ENCODE results near the gene MYBPC1.
"Not testable (repeated sequence)": the region's sequence is repeated elsewhere in the genome, so short reads cannot be mapped to it uniquely, and the experiment has no call there.

The MYBPC1 gene

DNA sequence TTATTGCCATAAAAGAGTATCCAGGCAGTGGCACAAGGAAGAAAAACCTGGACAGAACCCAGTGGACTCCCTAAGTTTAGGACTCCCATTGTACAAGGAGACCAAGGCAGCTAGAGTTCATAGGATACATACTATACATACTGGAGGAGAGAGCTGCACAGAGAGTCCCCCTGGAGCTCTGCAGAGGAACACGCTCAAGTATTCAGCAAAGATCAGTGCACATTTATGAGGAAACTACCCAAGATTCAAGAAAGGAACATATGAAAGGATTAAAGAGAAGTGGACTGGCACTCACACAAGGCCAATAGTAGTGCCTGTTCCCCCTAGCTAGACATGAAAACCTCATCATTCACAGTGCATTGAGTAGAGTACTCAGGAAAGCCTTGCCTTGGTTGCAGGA lies 59.7 kb downstream of the MYBPC1 start:
- no peak for DNase-seq

DNA sequence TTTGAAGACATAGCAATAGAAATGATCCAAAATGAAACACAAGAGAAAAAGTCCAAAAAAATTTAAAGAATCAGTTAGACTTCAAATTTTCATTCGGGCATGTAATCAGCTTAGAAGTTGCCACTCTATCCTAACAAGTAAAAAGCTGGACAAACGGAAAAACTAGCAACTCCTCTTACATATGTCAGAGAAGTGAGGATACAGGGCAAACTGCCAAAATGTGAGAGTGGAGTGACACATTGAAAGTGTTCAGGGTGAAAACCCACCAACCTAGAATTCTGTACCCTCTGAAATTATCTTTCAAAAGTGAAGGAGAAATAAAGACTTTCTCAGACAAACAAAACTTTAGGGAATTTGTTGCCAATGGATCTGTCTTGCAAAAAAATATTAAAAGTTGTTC lies 60.6 kb downstream of the MYBPC1 start:
- DNase-seq = peak; percentile 39

DNA sequence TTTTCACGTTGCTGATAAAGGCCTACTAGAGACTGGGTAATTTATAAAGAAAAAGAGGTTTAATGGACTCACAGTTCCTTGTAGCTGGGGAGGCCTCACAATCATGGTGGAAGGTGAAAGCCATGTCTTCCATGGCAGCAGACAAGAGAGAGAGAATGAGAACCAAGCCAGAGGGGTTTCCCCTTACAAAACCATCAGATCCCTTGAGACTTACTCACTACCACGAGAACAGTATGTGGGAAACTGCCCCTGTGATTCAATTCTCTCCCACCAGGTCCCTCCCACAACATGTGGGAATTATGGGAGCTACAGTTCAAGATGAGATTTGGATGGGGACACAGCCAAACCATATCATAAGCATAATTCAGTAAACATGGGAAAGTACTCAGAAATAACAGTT lies 65.9 kb downstream of the MYBPC1 start:
- DNase-seq = not testable (repeated sequence)

DNA sequence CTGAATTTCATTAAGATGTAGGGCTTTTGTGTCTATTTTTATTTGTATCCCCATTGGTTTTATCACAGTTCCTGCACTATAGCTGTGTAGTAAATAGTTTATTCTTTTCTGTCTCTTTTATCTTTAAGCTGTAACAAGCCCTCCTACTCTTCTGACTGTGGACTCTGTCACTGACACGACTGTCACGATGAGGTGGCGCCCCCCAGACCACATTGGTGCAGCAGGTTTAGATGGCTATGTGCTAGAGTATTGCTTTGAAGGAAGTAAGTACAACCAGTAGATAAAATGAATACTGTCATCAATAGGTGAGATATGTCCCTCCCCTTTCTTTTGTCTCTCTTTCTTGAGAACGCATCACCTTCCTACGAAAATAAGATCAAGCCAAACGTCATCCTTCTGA lies 68.5 kb downstream of the MYBPC1 start:
- DNase-seq = no peak

DNA sequence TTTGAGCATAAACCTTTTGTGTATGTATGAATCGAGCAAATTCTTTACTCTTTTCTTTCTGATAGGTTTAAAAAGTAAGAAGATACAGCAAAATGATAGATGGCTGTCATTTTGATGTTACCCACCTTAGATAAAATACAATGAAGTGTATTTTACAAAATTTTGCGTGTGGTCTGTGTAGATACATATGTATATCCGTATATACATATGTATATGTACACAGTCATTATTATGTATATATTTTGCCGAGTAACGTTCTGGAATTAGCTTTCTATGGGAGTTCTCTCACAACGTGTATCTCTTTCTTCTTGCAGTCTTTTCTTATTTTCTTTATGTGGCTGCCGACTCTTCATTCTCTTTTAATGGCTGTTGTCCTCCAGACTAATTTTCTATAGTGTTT lies 70.2 kb downstream of the MYBPC1 start:
- DNase-seq = no peak

DNA sequence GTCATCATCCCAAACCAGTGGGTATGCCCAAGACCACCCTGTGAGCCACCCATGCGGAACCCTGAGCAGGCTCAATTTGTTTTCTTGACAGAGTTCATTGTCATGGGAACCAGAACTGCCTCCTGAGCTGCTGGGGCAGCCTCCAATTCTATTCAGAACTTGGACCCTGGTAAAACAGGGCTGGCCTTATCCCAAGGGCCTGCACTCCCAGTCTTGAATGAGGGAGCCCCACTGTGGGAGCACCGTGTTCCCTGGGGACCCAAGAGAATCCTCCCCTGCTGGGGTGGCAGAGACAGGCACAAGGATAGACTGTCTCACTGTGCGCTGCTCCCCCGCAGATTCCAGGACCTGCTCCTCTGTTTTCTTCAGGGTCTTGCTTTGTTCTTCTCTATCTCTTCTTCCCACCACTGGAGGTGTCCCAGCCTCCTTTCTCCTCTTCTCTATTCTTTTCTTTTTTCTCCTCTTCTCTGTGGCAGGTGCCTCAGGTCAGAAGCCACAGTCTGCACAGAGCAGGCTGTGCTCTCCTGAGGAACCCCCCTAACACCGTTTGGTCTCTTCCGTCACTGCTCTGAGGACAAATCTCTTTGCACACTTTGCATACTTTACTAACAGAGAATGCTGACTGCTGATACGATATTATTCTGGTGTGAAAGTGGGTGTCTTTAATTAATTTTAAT lies 71.4 kb downstream of the MYBPC1 start:
- no peak for DNase-seq

DNA sequence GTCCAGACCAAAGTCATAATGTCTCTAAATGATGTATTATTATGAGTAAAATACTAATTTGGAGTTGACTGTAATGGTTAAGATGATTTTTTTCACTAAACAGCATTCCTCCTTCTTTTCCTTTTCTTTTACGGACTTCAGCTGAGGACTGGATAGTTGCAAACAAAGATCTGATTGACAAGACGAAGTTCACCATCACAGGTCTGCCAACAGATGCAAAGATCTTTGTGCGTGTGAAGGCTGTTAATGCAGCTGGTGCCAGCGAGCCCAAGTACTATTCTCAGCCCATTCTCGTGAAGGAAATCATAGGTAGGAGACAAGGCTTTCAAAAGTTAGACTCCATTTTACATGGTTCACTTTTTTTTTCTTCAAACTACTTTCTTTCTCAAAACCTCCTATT lies 72.8 kb downstream of the MYBPC1 start:
- no peak for DNase-seq

DNA sequence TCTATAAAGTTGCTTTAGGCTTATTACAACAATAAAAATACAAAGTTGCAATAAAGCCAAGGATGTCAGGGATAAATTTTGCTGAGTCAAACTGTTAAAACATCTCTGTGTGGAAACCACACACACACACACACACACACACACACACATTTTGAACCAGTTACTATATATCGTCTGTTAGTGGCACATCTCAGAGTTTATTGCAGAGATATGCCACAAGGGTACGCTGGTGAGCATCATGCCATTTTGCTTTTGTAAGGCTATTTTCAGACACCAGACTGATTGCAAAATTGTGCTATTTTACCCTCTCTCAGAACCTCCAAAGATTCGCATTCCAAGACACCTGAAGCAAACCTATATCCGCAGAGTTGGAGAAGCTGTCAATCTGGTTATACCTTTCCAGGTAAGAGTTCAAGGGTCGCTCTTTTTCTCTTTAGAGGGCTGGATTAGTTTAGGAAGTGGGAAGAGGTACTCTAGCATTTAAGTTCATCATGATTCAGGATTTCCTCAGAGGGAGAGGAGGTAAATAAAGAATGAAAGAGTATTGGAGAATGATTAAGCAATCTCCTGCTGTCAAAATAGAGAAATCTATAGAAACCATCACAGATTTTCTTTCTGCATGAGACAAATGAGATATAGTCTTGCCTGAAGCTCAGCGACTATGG lies 75.4 kb downstream of the MYBPC1 start:
- DNase-seq = peak; percentile 57

DNA sequence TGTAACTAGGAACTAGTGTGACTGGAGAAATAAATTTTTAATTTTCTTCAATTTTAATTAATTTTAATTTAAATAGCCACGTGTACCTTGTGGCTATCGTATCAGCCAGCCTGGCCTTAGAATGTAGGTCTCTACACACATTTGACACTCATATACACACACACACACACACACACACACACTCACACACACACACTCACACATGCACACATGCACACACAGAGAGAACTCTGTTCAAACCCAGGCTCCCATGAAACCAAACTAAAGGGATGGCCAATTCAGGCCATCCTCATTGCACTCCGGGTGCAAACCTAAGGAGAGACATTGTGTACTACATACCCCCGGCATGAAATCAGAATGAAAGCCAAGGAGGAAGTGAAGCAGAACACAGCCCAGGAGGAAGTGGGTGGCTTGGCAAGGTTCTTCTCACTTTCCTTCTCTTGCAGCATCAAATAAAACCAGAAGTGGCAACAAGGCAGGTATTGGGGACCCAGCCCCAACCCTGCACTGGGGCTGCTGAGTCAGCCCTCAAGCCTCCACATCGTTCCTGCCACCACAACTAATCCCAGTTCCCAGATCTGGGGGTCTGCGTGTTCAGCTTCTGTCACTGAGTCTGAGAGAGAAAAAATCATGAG lies 76.5 kb downstream of the MYBPC1 start:
- no peak for DNase-seq

DNA sequence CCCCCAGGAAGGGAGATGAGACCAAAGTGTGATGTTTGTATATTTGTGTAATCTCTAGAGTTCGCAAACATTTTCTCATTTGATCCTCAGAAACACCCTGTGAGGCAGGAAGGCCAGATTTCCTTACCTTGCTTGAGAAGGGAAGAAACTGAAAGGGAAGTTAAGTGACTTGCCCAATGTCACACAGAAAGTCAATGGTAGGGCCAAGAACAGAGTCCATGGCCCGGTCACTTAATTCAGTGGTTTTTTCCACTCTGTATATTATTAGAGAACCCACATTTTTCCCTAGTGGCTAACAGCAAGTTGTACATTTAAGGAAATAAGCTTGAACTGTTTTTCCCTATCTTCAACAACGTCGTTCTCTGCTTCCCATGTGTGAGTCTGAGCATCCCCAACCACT lies 77.1 kb downstream of the MYBPC1 start:
- no peak for DNase-seq

DNA sequence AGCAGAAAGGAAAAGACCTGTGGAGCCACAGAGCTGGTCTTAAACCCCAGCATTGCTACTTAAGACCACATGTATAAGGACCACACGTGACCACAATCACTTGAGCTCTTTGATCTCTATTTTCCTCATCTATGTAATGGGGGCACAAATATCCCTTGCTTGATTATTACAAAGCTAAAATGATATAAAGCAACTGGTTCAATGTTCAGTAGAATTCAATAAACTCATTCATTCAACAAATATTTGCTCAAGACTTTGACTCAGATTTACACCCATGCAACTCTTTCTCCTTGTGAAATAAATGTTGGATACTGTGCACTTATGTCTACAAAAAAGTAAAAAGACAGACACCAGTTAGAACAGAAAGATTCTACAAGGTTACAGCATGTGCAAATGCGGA lies 80.8 kb downstream of the MYBPC1 start:
- DNase-seq = no peak

DNA sequence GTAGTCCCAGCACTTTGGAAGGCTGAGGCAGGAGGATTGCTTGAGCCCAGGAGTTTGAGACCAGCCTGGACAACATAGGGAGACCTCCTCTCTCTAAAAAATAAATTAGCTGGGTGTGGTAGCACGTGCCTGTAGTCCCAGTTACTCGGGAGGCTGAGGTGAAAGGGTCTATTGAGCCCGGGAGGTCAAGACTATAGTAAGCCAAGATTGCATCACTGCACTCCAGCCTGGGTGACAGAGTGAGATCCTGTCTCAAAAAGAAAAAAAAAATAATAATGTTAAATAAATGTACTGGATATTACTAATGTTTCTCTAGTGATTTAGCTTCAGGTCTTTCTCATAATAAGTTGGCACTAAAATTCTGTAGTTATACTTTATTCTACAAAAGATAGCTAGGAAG lies 81.7 kb downstream of the MYBPC1 start:
- DNase-seq = not testable (repeated sequence)

DNA sequence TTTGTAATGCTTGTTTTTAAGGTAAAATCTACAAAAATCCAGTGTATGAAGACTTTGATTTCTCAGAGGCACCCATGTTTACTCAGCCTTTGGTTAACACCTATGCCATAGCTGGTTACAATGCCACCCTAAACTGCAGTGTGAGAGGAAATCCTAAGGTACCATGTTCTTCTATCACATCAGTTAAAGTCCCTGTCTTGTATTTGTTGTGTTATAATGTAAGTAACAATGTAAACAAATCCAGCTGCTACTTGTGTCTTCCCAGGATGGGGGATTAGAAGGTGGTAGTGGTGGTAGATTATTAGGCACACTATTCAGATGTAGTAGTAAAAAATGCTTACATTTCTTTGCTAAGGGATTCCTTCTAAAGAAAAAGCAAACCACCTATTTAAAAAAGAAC lies 83.3 kb downstream of the MYBPC1 start:
- DNase-seq = peak; percentile 39

DNA sequence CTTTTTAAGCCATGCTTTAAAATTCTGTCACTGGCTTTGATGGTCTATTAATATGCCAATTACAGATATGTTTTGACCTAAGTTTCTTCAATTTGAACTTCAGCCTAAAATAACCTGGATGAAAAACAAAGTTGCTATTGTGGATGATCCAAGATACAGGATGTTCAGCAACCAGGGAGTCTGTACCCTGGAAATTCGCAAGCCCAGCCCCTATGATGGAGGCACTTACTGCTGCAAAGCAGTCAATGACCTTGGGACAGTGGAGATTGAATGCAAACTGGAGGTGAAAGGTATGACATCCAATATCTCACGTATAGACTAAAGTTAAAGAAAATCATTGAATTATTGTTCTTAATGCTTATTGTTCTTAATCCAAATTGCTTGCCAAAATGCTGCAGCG lies 85.5 kb downstream of the MYBPC1 start:
- DNase-seq = no peak

DNA sequence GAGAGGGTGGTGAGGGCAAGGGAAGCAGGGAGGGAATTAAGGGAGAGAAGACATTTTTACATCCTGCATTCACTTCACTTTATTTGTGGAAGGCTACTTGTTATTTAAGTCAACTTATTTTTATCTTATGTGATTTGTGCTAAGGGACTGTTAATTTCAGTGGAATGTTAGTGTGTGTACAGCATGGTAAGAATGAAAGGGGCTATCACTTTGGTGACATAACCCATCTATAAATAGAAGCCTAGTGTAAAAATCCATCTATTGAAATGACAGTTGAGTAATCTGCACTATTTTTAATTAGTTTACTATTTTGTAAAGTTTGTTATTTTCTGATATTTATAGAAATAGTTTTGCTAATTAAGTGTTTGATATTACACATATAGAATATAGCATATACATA lies 85.9 kb downstream of the MYBPC1 start:
- DNase-seq = no peak

DNA sequence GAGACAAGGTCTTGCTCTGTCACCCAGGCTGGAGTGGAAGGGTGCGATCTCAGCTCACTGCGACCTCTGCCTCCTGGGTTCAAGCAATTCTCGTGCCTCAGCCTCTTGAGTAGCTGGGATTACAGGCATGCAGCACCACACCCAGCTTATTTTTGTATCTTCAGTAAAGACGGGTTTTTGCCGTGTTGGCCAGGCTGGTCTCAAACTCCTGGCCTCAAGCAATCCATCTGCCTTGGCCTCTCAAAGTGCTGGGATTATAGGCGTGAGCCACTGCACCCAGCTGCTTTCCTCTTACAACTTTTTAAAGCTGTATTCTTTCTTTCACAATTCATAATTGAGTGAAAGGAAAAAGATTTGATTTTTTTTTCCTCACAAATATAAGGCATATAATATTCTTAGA lies 86.9 kb downstream of the MYBPC1 start:
- not testable (repeated sequence) for DNase-seq

DNA sequence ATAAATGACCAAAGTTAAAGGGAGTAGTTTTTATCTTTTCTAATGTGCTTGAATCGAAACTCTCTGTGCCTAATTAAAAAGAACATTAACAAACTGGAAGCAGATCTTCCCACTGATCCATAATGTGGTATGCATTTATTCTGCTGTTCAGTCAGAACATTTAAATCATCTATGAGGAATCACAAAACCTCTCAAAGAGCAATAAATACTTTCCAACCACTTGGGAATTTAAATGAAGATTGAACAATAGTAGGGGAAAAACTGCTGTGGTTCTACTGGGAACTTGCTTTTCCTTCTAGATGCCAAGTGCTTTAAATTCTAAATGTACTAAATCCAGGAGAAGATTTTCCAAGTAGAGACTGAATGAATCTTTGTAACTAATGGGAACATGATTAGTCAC lies 90.3 kb downstream of the MYBPC1 start:
- DNase-seq = no peak

DNA sequence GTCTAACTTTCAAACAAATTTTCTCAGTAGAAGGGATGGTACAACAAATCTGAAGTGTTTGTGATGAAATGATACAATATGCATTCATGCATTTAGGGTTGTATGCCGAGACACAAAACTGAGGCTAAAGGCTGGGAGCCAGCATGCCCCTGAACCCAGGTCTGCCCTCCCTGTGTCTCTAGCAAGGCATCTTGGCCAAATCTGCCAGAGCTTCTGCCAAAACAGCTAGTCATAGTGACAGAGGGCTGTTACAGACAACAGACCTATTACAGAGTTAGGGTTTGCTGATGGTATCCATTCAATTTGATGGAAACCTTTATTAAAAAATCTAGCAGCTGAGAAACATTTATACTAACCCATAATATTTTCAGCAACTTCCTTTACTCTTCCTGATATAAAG lies 91.4 kb downstream of the MYBPC1 start:
- DNase-seq = no peak

DNA sequence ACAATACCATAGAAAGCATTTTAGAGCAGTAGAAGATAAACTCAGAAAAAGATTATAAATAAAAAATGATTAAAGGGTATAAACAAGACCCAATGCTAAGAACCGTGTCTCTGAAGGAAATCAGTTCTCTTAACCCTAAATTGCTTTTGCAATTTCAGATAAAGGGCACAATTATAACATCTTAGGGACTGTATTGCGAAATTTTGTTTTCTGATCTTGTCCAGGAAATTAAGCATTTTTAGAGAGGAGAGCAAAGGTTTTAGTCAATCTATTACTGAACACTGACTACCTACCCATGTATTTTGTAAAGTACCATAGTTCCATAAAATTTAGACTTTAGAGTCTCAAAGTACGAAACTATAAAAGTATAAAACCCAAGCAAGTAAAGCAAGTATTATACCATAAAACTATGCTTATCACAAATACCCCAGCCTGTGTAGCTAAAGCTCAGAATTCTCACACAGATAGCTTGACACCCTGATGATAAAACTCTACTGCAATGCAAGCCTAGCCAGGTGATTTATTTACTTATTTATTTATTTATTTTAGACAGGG lies 95.8 kb downstream of the MYBPC1 start:
- no peak for DNase-seq

DNA sequence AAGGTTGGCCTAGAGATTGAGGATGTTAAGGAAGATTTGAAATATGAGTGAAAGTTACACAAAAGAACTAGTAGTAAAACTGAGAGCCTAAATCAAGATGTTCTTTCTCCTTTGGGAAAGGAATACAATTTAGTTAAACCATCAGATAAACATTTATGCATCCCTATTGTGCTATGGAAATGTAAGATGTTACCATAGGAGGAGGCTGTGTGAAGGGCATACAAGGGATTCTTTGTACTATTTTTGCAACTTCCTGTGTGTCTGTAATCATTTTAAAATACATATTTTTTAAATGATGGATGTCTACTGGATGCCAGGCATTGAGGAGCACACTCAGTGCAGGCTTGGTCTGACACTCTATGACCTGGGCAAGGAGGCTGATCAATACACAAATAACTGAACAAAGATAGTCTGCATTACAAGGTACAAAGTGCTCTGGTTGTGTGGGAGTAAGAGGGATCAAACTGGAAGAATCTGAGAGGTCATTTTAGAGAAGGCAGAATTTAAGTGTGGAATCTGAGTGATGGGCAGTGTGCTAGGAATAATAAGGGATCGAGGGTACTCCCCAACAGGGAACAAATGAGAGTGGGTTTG lies 96.8 kb downstream of the MYBPC1 start:
- DNase-seq = no peak

DNA sequence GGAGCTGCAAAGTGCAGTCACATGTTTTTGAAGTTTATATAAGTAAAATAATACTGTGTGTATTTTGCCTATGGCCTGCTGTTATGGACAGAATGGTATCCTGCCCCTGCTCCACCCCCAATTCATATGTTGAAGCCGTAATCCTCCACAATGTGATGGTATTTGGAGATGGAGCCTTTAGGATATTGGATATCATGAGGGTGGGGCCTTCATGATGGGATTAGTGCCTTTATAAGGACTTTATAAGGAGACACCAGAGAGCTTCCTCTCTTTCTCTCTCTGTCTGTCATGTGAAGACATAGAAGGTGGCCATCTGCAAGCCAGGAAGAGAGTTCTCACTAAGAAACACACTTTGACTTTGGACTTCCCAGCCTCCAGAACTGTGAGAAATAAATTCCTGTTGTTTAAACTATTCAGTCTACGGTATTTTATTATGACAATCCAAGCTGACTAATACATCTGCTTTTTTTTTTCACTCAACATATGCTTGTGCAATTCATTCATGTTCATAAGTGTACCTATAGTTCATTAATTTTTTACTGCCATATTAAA lies 99.6 kb downstream of the MYBPC1 start:
- DNase-seq = no peak

DNA sequence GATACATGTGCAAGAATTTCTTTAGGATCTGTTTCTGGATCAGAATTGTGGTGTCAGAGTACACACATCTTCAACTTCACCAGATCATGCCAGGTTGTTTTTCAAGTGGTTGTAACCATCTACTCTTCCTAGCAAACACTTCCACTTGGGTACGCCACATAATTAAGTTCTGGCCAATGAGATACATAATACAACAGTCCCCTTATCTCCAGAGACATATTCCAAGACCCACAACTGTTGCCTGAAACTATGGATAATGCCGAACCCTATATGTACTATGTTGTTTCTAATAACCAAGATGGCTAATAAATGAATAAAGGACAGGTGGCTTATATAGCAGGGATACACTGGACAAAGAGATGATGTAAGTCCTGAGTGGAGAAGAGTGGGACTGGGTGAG lies 100.2 kb downstream of the MYBPC1 start:
- no peak for DNase-seq

DNA sequence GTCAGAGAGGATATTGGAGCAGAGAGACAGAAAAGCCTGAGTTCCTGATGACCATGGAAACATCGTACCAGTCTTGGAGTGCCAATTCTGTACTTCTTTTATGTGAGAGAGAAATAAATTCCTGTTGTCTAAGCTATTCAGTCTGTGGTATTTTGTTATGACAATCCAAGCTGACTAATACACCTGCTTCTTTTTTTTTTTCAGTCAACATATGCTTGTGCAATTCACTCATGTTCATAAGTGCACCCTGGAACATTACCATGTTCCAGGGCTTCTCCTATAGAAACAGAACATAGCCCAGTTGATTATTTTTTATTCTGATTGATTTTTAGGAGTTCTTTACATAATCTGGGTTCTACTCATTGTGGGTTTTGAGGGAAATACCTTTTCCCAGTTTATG lies 100.9 kb downstream of the MYBPC1 start:
- DNase-seq = no peak
